Gastroesophageal sphincter (tissue), 4 donors: Measurements from ENCODE around the gene SPDYC. TPM values are rescaled to one million over a fixed set of nuclear protein-coding genes. Genes with fewer than 3 reads are reported as not detected.

Experiments
- ATAC-seq: fragments of 150-250 bp; one replicate; pipeline ENCODE4 v1.9.1; 2016; ENCODE audit warnings: mild to moderate bottlenecking, moderate library complexity
- H3K27ac ChIP-seq, 4 donors: fragments of 200-600 bp; sonication (generic) in 3 of 4; 1 replicate in 3 of 4; 2 replicates in 1 of 4; pipeline ENCODE4 v1.5.1; 2016 to 2019
- H3K27me3 ChIP-seq: fragments of 200-600 bp; sonication (generic); one replicate; pipeline ENCODE4 v1.5.1; 2019
- H3K36me3 ChIP-seq, 2 donors: fragments of 200-600 bp; sonication (generic); one replicate each; pipeline ENCODE4 v1.5.1; 2019; ENCODE audit warnings: control low read depth in 1 of 2
- H3K4me1 ChIP-seq, 3 donors: fragments of 200-600 bp; sonication (generic); 1 replicate in 2 of 3; 2 replicates in 1 of 3; pipeline ENCODE4 v1.5.1; 2016 to 2019; ENCODE audit warnings: control low read depth in 2 of 3
- H3K4me3 ChIP-seq, 2 donors: fragments of 200-600 bp; sonication (generic); one replicate each; pipeline ENCODE4 v1.5.1; 2019; ENCODE audit warnings: mild to moderate bottlenecking in 1 of 2, moderate library complexity in 1 of 2
- H3K9me3 ChIP-seq, 3 donors: fragments of 200-600 bp; sonication (generic); one replicate each; pipeline ENCODE4 v1.5.1; 2017 to 2019; ENCODE audit warnings: control low read depth in 2 of 3
- EP300 ChIP-seq: sonication (generic); formaldehyde crosslinking; IDR thresholded peaks from one replicate; pipeline ENCODE4 v1.6.1; 2017; ENCODE audit warnings: antibody characterized with exemption, mild to moderate bottlenecking
- POLR2A ChIP-seq, 2 donors: fragments of 450-650 bp; IDR thresholded peaks; one replicate each; pipeline ENCODE4 v1.6.1; 2017; ENCODE audit warnings: antibody characterized with exemption in 2 of 2, mild to moderate bottlenecking in 2 of 2, moderate library complexity in 1 of 2
- POLR2AphosphoS5 ChIP-seq: sonication (generic); formaldehyde crosslinking; IDR thresholded peaks from one replicate; pipeline ENCODE4 v1.6.1; 2017; ENCODE audit warnings: antibody characterized with exemption
- WGBS, 2 donors: methylation state at CpG; one replicate each; pipeline ENCODE4 v1.1.5; 2018; ENCODE audit warnings: low coverage in 1 of 2; 5-methylcytosine and 5-hydroxymethylcytosine counted together
- small RNA-seq, 4 donors: library from RNA; depleted of rRNA; stranded (forward); fragments of <200 nt; gene quantifications; one replicate each; pipeline ENCODE3, GENCODE V24; 2016
- total RNA-seq, 4 donors: library from RNA; depleted of rRNA; stranded (reverse); fragments of >200 nt; gene quantifications; one replicate each; pipeline ENCODE4 v1.1.0, GENCODE V29; 2016
- TF ChIP-seq, protein P1 (sequence below), 4 experiments: fragments of 200-600 bp in 2 of 4; fragments of 450-650 bp in 2 of 4; sonication (generic) in 1 of 4; IDR thresholded peaks; one replicate each; pipeline ENCODE4 v1.5.1; 2017 to 2019; ENCODE audit warnings: antibody characterized with exemption in 4 of 4, mild to moderate bottlenecking in 2 of 4, moderate library complexity in 2 of 4

The SPDYC gene
- total RNA-seq, 4 donors from 2014 or later = not detected

DNA sequence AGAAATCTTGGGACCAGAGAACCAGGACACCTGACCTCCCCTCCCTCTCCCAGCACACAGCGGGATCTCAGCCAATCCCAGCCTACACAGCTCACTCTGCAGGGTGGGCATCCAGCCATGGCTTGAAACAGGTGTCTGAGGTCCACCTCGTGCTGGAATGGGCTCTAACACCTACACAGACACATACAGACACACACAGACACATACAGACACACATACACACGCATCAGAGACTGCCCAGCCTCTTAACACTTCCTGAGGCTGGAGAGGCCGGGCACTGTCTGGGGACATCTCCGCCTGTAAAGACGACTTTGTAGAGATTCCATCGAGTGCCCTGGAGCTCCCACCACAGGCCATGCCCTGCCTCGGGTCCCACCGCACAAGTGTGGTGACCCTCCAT is 48.4 kb downstream of the SPDYC start:
- Histone ChIP-seq H3K9me3 (no peaks in the 10 kb centered on the region), H3K27me3 (no peaks in the 10 kb centered on the region), H3K4me1 (no peaks in the 10 kb centered on the region), H3K27ac (no peak overlapping the region), H3K36me3 (no peaks in the 10 kb centered on the region), H3K4me3 (no peak overlapping the region)
- no peak for ATAC-seq
- WGBS, 2 donors = 89% methylated on average over 8 of the region's 9 CpGs; no CpG with 5 or more reads in 1 of the 2 donors
- no peak for TF ChIP-seq POLR2A (IDR thresholded peaks at IDR 0.05)
- TF ChIP-seq, protein P1, sequence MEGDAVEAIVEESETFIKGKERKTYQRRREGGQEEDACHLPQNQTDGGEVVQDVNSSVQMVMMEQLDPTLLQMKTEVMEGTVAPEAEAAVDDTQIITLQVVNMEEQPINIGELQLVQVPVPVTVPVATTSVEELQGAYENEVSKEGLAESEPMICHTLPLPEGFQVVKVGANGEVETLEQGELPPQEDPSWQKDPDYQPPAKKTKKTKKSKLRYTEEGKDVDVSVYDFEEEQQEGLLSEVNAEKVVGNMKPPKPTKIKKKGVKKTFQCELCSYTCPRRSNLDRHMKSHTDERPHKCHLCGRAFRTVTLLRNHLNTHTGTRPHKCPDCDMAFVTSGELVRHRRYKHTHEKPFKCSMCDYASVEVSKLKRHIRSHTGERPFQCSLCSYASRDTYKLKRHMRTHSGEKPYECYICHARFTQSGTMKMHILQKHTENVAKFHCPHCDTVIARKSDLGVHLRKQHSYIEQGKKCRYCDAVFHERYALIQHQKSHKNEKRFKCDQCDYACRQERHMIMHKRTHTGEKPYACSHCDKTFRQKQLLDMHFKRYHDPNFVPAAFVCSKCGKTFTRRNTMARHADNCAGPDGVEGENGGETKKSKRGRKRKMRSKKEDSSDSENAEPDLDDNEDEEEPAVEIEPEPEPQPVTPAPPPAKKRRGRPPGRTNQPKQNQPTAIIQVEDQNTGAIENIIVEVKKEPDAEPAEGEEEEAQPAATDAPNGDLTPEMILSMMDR (IDR thresholded peaks at IDR 0.05) = no peak
- TF ChIP-seq EP300 = no peak
- TF ChIP-seq POLR2AphosphoS5 = no peak

DNA sequence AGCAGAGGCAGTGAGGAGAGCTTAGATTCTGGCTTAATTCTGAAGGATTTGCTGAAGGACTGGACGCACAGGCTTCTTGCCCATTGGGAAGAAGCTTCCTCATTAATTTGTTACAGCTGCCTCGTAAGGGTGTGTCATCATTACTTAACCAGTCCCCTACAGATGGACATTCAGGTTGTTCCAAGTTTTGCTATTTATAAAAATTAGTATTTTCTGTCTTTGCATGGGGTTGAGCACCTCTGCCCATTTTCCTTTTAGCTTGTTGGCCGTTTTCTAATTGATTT is 49.8 kb downstream of the SPDYC start:
- peak; percentile 69 for ATAC-seq
- Histone ChIP-seq H3K4me3 (no peak overlapping the region), H3K27me3 (no peaks in the 10 kb centered on the region), H3K36me3 (no peaks in the 10 kb centered on the region), H3K9me3 (no peaks in the 10 kb centered on the region), H3K4me1 (peaks cover 0 to 4% (median 2%) of the 10 kb centered on the region in 3 donors), H3K27ac (peak overlapping the region in 1 of 4 donors; percentile 2)
- TF ChIP-seq POLR2AphosphoS5 (no peak), POLR2A (IDR thresholded peaks at IDR 0.05) (no peak), EP300 (no peak)
- TF ChIP-seq, protein P1 (IDR thresholded peaks at IDR 0.05) = no peak
- WGBS, 2 donors = 59 to 67% methylated on average over 2 to 3 of the region's 3 CpGs

DNA sequence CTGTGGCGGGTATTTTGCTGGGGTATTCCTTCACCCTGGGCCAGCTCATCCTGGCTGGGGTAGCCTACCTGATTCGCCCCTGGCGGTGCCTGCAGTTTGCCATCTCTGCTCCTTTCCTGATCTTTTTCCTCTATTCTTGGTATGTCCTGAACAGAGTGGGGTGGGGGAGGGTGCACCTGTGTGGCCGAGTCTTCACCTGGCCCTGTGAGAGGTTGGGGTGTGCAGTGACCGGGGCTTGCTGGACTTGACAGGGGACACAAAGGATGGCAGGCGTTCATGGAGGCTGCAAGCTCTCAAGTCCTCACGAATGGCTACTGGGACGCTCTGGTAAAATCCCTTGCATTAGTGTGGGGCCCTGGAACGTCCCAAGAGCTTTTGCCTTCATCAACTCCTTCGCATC is 51.0 kb downstream of the SPDYC start:
- H3K4me3 ChIP-seq = no peak overlapping the region
- no peaks in the 10 kb centered on the region for H3K27me3 ChIP-seq
- ATAC-seq = no peak
- H3K4me1 ChIP-seq = peaks cover 0 to 15% (median 9%) of the 10 kb centered on the region in 3 donors
- no peak overlapping the region for H3K27ac ChIP-seq
- TF ChIP-seq, protein P1 (IDR thresholded peaks at IDR 0.05) = no peak
- TF ChIP-seq POLR2A (IDR thresholded peaks at IDR 0.05) (no peak), POLR2AphosphoS5 (no peak)
- no peaks in the 10 kb centered on the region for H3K36me3 ChIP-seq
- H3K9me3 ChIP-seq = no peaks in the 10 kb centered on the region
- WGBS, 2 donors = 92 to 100% methylated on average over 1 to 5 of the region's 10 CpGs

Small RNA genes within 50 kb of the gene (small RNA-seq; reads per million reads assigned to genes)
- gene HIGD1AP10 = 0 reads per million in 4 donors
- gene PDCL2P2 = 0 reads per million in 4 donors
- gene RNU2-23P = 0 to 0.09 (median 0) reads per million in 4 donors

Other genes starting within 250 kb of the SPDYC start
- gene PPP2R5B, start 245.5 kb upstream of the SPDYC start, total RNA-seq = 10 to 100 TPM; 20.3 to 41.2 (median 27.0) TPM
- gene GPHA2, start 234.3 kb upstream of the SPDYC start, total RNA-seq = not detected
- not detected for gene MAJIN, start 198.1 kb upstream of the SPDYC start, total RNA-seq
- gene BATF2, start 173.3 kb upstream of the SPDYC start, total RNA-seq = 1 to 10 TPM; 1.5 to 3.4 (median 1.6) TPM
- gene ARL2, start 156.1 kb upstream of the SPDYC start, total RNA-seq = 100 to 1,000 TPM; 158 to 220 (median 179) TPM
- gene SNX15, start 142.8 kb upstream of the SPDYC start, total RNA-seq = 10 to 100 TPM; 23.6 to 42.5 (median 30.1) TPM
- 10 to 100 TPM in 3 of 4 donors, 1 to 10 TPM in 1; 4.7 to 13.6 (median 12.7) TPM for gene SAC3D1, start 129.0 kb upstream of the SPDYC start, total RNA-seq
- 10 to 100 TPM; 21.8 to 38.5 (median 29.0) TPM for gene NAALADL1, start 111.7 kb upstream of the SPDYC start, total RNA-seq
- gene CDCA5, start 86.2 kb upstream of the SPDYC start, total RNA-seq = 1 to 10 TPM in 2 of 4 donors, under 1 TPM in 2; 0.78 to 1.7 (median 0.99) TPM
- gene ZFPL1, start 86.0 kb upstream of the SPDYC start, total RNA-seq = 10 to 100 TPM; 26.3 to 43.9 (median 33.3) TPM
- 100 to 1,000 TPM; 374 to 526 (median 407) TPM for gene VPS51, start 74.0 kb upstream of the SPDYC start, total RNA-seq
- gene TM7SF2, start 58.4 kb upstream of the SPDYC start, total RNA-seq = 10 to 100 TPM in 3 of 4 donors, 1 to 10 TPM in 1; 7.1 to 25.2 (median 18.3) TPM
- gene ZNHIT2, start 52.5 kb upstream of the SPDYC start, total RNA-seq = 10 to 100 TPM; 13.6 to 19.1 (median 15.4) TPM
- 100 to 1,000 TPM; 464 to 971 (median 566) TPM for gene FAU, start 48.1 kb upstream of the SPDYC start, total RNA-seq
- 100 to 1,000 TPM in 1 of 4 donors, 10 to 100 TPM in 3; 83.9 to 114 (median 94.1) TPM for gene MRPL49, start 47.9 kb upstream of the SPDYC start, total RNA-seq
- 10 to 100 TPM; 19.0 to 38.7 (median 26.0) TPM for gene SYVN1, start 35.7 kb upstream of the SPDYC start, total RNA-seq
- 100 to 1,000 TPM; 100 to 196 (median 156) TPM for gene CAPN1, start 11.7 kb downstream of the SPDYC start, total RNA-seq
- 10 to 100 TPM in 2 of 4 donors, 1 to 10 TPM in 2; 7.7 to 18.5 (median 13.2) TPM for gene POLA2, start 91.7 kb downstream of the SPDYC start, total RNA-seq
- gene CDC42EP2, start 144.6 kb downstream of the SPDYC start, total RNA-seq = 10 to 100 TPM; 26.3 to 63.4 (median 42.8) TPM
- gene DPF2, start 163.6 kb downstream of the SPDYC start, total RNA-seq = 10 to 100 TPM; 42.5 to 72.7 (median 62.1) TPM
- gene TIGD3, start 184.5 kb downstream of the SPDYC start, total RNA-seq = under 1 TPM in 2 of 4 donors, not detected in 2; 0.27 to 0.67 TPM
- gene SLC25A45, start 212.4 kb downstream of the SPDYC start, total RNA-seq = 10 to 100 TPM in 1 of 4 donors, 1 to 10 TPM in 3; 3.7 to 11.5 (median 7.5) TPM
- 10 to 100 TPM; 19.9 to 31.5 (median 21.3) TPM for gene FRMD8, start 216.4 kb downstream of the SPDYC start, total RNA-seq